Esophagus muscularis mucosa (tissue), 4 donors: ENCODE data around the gene HSD17B11.

Experiments
- EP300 ChIP-seq: sonication (generic); formaldehyde crosslinking; IDR thresholded peaks from one replicate; pipeline ENCODE4 v1.6.1; 2017; ENCODE audit warnings: antibody characterized with exemption
- POLR2A ChIP-seq: fragments of 450-650 bp; IDR thresholded peaks from one replicate; pipeline ENCODE4 v1.6.1; 2017; ENCODE audit warnings: antibody characterized with exemption, moderate library complexity, mild to moderate bottlenecking, low read depth
- POLR2AphosphoS5 ChIP-seq, 2 donors: sonication (generic); formaldehyde crosslinking; IDR thresholded peaks; one replicate each; pipeline ENCODE4 v1.6.1; 2017; ENCODE audit warnings: antibody characterized with exemption in 2 of 2
- TF ChIP-seq, protein P1 (sequence below), 3 experiments: fragments of 200-600 bp in 2 of 3; fragments of 450-650 bp in 1 of 3; sonication (generic) in 2 of 3; IDR thresholded peaks; one replicate each; pipeline ENCODE4 v1.5.1; 2017 to 2019; ENCODE audit warnings: antibody characterized with exemption in 3 of 3, mild to moderate bottlenecking in 2 of 3, moderate library complexity in 1 of 3

DNA sequence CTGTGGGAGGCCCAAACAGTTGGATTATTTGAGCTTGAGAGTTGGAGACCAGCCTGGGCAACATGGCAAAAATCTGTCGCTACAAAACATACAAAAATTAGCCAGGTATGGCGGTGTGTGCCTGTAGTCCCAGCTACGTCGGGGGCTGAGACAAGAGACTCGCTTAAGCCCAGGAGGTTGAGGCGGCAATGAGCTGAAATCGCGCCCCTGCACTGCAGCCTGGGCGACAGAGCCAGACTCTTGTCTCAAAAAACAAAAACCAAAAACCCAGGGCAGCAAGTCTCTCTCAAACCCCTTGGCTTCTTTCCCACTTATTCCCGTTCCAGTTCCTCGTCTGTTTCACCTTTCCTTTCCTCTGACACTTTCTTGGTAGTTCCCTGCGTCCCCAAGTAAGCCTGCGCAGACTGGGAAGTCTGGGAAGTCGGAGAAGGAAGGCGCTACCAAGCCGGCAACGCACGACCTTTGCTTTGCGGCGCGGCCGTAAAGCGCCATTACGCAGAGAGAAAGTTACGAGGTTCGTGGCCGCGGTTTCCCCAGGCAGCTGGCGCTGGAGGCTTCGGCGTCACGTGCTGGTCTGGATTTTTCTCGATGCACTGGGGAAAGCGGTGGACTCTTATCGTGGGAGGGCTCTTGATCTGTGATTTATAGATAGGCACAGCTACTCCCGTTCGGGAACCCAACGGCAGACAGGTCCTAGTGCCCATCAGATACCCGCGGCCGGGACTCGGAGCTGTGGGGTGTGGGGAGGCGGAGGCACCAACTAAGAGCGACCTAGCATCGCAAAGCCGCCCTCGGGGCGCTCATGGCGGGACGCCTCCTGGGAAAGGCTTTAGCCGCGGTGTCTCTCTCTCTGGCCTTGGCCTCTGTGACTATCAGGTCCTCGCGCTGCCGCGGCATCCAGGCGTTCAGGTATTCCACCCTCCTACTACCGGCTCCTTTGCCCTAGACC lies 31.4 kb upstream of the HSD17B11 start, which contains the start of gene NUDT9:
- TF ChIP-seq, protein P1, sequence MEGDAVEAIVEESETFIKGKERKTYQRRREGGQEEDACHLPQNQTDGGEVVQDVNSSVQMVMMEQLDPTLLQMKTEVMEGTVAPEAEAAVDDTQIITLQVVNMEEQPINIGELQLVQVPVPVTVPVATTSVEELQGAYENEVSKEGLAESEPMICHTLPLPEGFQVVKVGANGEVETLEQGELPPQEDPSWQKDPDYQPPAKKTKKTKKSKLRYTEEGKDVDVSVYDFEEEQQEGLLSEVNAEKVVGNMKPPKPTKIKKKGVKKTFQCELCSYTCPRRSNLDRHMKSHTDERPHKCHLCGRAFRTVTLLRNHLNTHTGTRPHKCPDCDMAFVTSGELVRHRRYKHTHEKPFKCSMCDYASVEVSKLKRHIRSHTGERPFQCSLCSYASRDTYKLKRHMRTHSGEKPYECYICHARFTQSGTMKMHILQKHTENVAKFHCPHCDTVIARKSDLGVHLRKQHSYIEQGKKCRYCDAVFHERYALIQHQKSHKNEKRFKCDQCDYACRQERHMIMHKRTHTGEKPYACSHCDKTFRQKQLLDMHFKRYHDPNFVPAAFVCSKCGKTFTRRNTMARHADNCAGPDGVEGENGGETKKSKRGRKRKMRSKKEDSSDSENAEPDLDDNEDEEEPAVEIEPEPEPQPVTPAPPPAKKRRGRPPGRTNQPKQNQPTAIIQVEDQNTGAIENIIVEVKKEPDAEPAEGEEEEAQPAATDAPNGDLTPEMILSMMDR (IDR thresholded peaks at IDR 0.05), result peak in 1 of 3 experiments; percentile 5
- TF ChIP-seq POLR2A (peak; percentile 30), POLR2AphosphoS5 (IDR thresholded peaks at IDR 0.05) (peak; percentile 95 to 97), EP300 (no peak)
